ENCODE results near the gene TRAPPC2.

TRAPPC2 gene

GRCh38 chrX:13734278-13735172 lies at the start of gene TRAPPC2, which contains the start of gene OFD1:
TRAPPC2 (minus strand) TSS chrX:13734620; CDS start chrX:13719963, 14,657 bp downstream.
OFD1 (plus strand) TSS chrX:13734748; CDS start chrX:13735072, 324 bp downstream.
- in situ Hi-C loops (cut with HindIII; ENCODE audit: low pct_ligation_motif_present, low pct_unique_long_range_greater_than_20kb, low sequenced_read_pairs), result no loop called here
- DNase-seq, result peak; percentile 88

GRCh38 chrX:13780868-13781427 lies 46.5 kb upstream of the TRAPPC2 start:
- in situ Hi-C loops (cut with HindIII; ENCODE audit: low pct_ligation_motif_present, low pct_unique_long_range_greater_than_20kb, low sequenced_read_pairs), result no loop called here
- no peak for DNase-seq

GRCh38 chrX:13778916-13779315 lies 44.5 kb upstream of the TRAPPC2 start:
- DNase-seq, result no peak
- in situ Hi-C loops (cut with HindIII; ENCODE audit: low pct_ligation_motif_present, low pct_unique_long_range_greater_than_20kb, low sequenced_read_pairs), result no loop called here

GRCh38 chrX:13776387-13776786 lies 42.0 kb upstream of the TRAPPC2 start:
- DNase-seq, result no peak
- in situ Hi-C loops (cut with HindIII; ENCODE audit: low pct_ligation_motif_present, low pct_unique_long_range_greater_than_20kb, low sequenced_read_pairs), result no loop called here

- in situ Hi-C loops (cut with HindIII; ENCODE audit: low pct_ligation_motif_present, low pct_unique_long_range_greater_than_20kb, low sequenced_read_pairs), result no loop called here
- DNase-seq, result no peak
Measured at GRCh38 chrX:13775837-13776236, 41.4 kb upstream of the TRAPPC2 start.

GRCh38 chrX:13774696-13775095 lies 40.3 kb upstream of the TRAPPC2 start:
- in situ Hi-C loops (cut with HindIII; ENCODE audit: low pct_ligation_motif_present, low pct_unique_long_range_greater_than_20kb, low sequenced_read_pairs), result no loop called here
- no peak for DNase-seq

GRCh38 chrX:13770013-13770535 lies 35.7 kb upstream of the TRAPPC2 start:
- in situ Hi-C loops (cut with HindIII; ENCODE audit: low pct_ligation_motif_present, low pct_unique_long_range_greater_than_20kb, low sequenced_read_pairs), result no loop called here

GRCh38 chrX:13768939-13769338 lies 34.5 kb upstream of the TRAPPC2 start:
- in situ Hi-C loops (cut with HindIII; ENCODE audit: low pct_ligation_motif_present, low pct_unique_long_range_greater_than_20kb, low sequenced_read_pairs), result no loop called here

More at GRCh38 chrX:13770013-13770535, 35.7 kb upstream of the TRAPPC2 start:
- DNase-seq, result no peak

GRCh38 chrX:13764765-13765164 lies 30.3 kb upstream of the TRAPPC2 start:
- no peak for DNase-seq
- in situ Hi-C loops (cut with HindIII; ENCODE audit: low pct_ligation_motif_present, low pct_unique_long_range_greater_than_20kb, low sequenced_read_pairs), result no loop called here

More at GRCh38 chrX:13768939-13769338, 34.5 kb upstream of the TRAPPC2 start:
- DNase-seq, result no peak

GRCh38 chrX:13764281-13764680 lies 29.9 kb upstream of the TRAPPC2 start:
- in situ Hi-C loops (cut with HindIII; ENCODE audit: low pct_ligation_motif_present, low pct_unique_long_range_greater_than_20kb, low sequenced_read_pairs), result no loop called here
- DNase-seq, result no peak

- in situ Hi-C loops (cut with HindIII; ENCODE audit: low pct_ligation_motif_present, low pct_unique_long_range_greater_than_20kb, low sequenced_read_pairs), result no loop called here
- no peak for DNase-seq
Measured at GRCh38 chrX:13763489-13763888, 29.1 kb upstream of the TRAPPC2 start.

- DNase-seq, result no peak
- in situ Hi-C loops (cut with HindIII; ENCODE audit: low pct_ligation_motif_present, low pct_unique_long_range_greater_than_20kb, low sequenced_read_pairs), result no loop called here
Measured at GRCh38 chrX:13761606-13762414, 27.4 kb upstream of the TRAPPC2 start.

GRCh38 chrX:13760426-13760825 lies 26.0 kb upstream of the TRAPPC2 start:
- in situ Hi-C loops (cut with HindIII; ENCODE audit: low pct_ligation_motif_present, low pct_unique_long_range_greater_than_20kb, low sequenced_read_pairs), result no loop called here
- DNase-seq, result no peak

- DNase-seq, result no peak
- in situ Hi-C loops (cut with HindIII; ENCODE audit: low pct_ligation_motif_present, low pct_unique_long_range_greater_than_20kb, low sequenced_read_pairs), result no loop called here
Measured at GRCh38 chrX:13759152-13759718, 24.8 kb upstream of the TRAPPC2 start.

- in situ Hi-C loops (cut with HindIII; ENCODE audit: low pct_ligation_motif_present, low pct_unique_long_range_greater_than_20kb, low sequenced_read_pairs), result no loop called here
- no peak for DNase-seq
Measured at GRCh38 chrX:13756381-13756780, 22.0 kb upstream of the TRAPPC2 start.

GRCh38 chrX:13755254-13755653 lies 20.8 kb upstream of the TRAPPC2 start:
- no peak for DNase-seq
- in situ Hi-C loops (cut with HindIII; ENCODE audit: low pct_ligation_motif_present, low pct_unique_long_range_greater_than_20kb, low sequenced_read_pairs), result no loop called here

GRCh38 chrX:13754765-13755164 lies 20.3 kb upstream of the TRAPPC2 start:
- no peak for DNase-seq
- in situ Hi-C loops (cut with HindIII; ENCODE audit: low pct_ligation_motif_present, low pct_unique_long_range_greater_than_20kb, low sequenced_read_pairs), result no loop called here

- no peak for DNase-seq
- in situ Hi-C loops (cut with HindIII; ENCODE audit: low pct_ligation_motif_present, low pct_unique_long_range_greater_than_20kb, low sequenced_read_pairs), result no loop called here
Measured at GRCh38 chrX:13752646-13753045, 18.2 kb upstream of the TRAPPC2 start.

Data from ACHN (cell line).